GM12891 (cell line): ENCODE results near the gene NECAB3.

Experiments
- PAX5 ChIP-seq: IDR thresholded peaks from 2 replicates; pipeline ENCODE4 v1.6.1; 2011; ENCODE audit warnings: low read length, moderate library complexity, mild to moderate bottlenecking; ENCODE audit not compliant: insufficient read depth, severe bottlenecking
- POLR2A ChIP-seq: IDR thresholded peaks from 2 replicates; pipeline ENCODE4 v1.6.1; 2011; ENCODE audit warnings: low read depth, low read length, control low read depth
- POLR2AphosphoS5 ChIP-seq: IDR thresholded peaks from 2 replicates; pipeline ENCODE4 v1.6.1; 2011; ENCODE audit warnings: low read depth, low read length, control low read depth
- POU2F2 ChIP-seq: IDR thresholded peaks from 2 replicates; pipeline ENCODE4 v1.6.1; 2011; ENCODE audit warnings: low read depth, mild to moderate bottlenecking, control low read depth, low read length, moderate library complexity
- SPI1 ChIP-seq: IDR thresholded peaks from 2 replicates; pipeline ENCODE4 v1.6.1; 2011; ENCODE audit warnings: low read depth, low read length, control low read depth
- TAF1 ChIP-seq: IDR thresholded peaks from 2 replicates; pipeline ENCODE4 v1.6.1; 2011; ENCODE audit warnings: low read depth, low read length, control low read depth

GRCh38 chr20:33662172-33662571, 12.1 kb downstream of the NECAB3 start, which contains the start of gene C20orf144:
- TF ChIP-seq POLR2A (no peak), POLR2AphosphoS5 (no peak), TAF1 (no peak), SPI1 (no peak), POU2F2 (no peak), PAX5 (no peak)
